Measurements from ENCODE around the gene PNMA8A.

DNA sequence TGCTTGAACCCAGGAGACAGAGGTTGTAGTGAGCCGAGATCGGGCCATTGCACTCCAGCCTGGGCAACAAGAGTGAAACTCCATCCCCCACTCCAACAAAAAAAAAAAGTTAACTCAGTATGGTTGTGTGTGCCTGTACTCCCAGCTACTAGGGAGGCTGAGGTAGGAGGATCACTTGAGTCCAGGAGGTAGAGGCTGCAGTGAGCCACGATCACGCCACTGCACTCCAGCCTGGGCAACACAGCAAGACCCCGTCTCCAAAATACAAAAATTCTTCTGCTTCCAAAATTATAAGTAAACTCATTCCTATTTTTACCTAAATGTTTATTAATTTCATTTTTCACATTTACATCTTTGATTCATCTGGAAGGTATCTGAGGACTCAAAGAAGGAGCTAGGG, 14.4 kb downstream of the PNMA8A start:
- TF ChIP-seq CTCF (IDR thresholded peaks at IDR 0.05; ENCODE audit: poor library complexity) (no peak), EZH2phosphoT487 (IDR thresholded peaks at IDR 0.05; ENCODE audit: low read depth, severe bottlenecking, unreplicated experiment) (no peak), EZH2 (IDR thresholded peaks at IDR 0.05; ENCODE audit: borderline replicate concordance) (no peak)

Measured in hepatocyte (in vitro differentiated cells).